Measurements from ENCODE around the gene PIP5K1C.

The PIP5K1C gene

GRCh38 chr19:3721887-3722442 lies 21.7 kb upstream of the PIP5K1C start:
- DNase-seq = no peak

- peak; percentile 98 for DNase-seq
These were observed 21.0 kb upstream of the PIP5K1C start for GRCh38 chr19:3721131-3721886.

GRCh38 chr19:3720349-3720917 lies 20.2 kb upstream of the PIP5K1C start:
- peak; percentile 37 for DNase-seq

- no peak for DNase-seq
These were observed 19.6 kb upstream of the PIP5K1C start for GRCh38 chr19:3719868-3720267.

GRCh38 chr19:3716147-3716668 lies 15.9 kb upstream of the PIP5K1C start:
- DNase-seq = no peak

GRCh38 chr19:3712663-3713611 lies 12.7 kb upstream of the PIP5K1C start:
- DNase-seq = peak; percentile 67

GRCh38 chr19:3710265-3710812 lies 10.1 kb upstream of the PIP5K1C start:
- DNase-seq = peak; percentile 83

- peak; percentile 86 for DNase-seq
These were observed 8.1 kb upstream of the PIP5K1C start, which contains the start of gene TJP3 for GRCh38 chr19:3708207-3708931. TSS of gene TJP3 (plus strand) at chr19:3708384. CDS start at chr19:3728433, 20,049 bp downstream.

- no peak for DNase-seq
These were observed 7.6 kb upstream of the PIP5K1C start for GRCh38 chr19:3707868-3708206.

- DNase-seq = no peak
These were observed 932 bp upstream of the PIP5K1C start for GRCh38 chr19:3701200-3701599.

GRCh38 chr19:3699741-3700241 lies 477 bp downstream of the PIP5K1C start:
- no peak for DNase-seq

GRCh38 chr19:3698974-3699740 lies 1.1 kb downstream of the PIP5K1C start:
- peak; percentile 62 for DNase-seq

- no peak for DNase-seq
These were observed 1.8 kb downstream of the PIP5K1C start for GRCh38 chr19:3698386-3698950.

- DNase-seq = no peak
These were observed 2.4 kb downstream of the PIP5K1C start for GRCh38 chr19:3697671-3698385.

GRCh38 chr19:3697094-3697493 lies 3.2 kb downstream of the PIP5K1C start:
- no peak for DNase-seq

GRCh38 chr19:3696660-3696995 lies 3.6 kb downstream of the PIP5K1C start:
- no peak for DNase-seq

- no peak for DNase-seq
These were observed 4.1 kb downstream of the PIP5K1C start for GRCh38 chr19:3695986-3696659.

GRCh38 chr19:3695124-3695733 lies 5.0 kb downstream of the PIP5K1C start:
- DNase-seq = no peak
